Stimulated activated memory B cell treated with anti-CD40 and anti-IgM and Interleukin-4, amounts not matched to agents 10 μg/mL and 1 μg/mL and 100 μg/mL, for 72 hours (primary cell): ENCODE data around the gene KLF2.
A peak's percentile ranks its signal among the peaks of the same experiment; 100 is the strongest.

Experiments
- ATAC-seq: fragments of 150-1000 bp; cut with Tn5 transposase; 2 replicates; pipeline ENCODE4 v1.10.0; 2021
- H3K27ac Mint-ChIP-seq: one replicate; pipeline ENCODE4 v1.8.0; 2022; ENCODE audit warnings: mild to moderate bottlenecking, mixed read lengths
- H3K27me3 Mint-ChIP-seq: one replicate; pipeline ENCODE4 v1.8.0; 2022; ENCODE audit warnings: mixed read lengths
- H3K36me3 Mint-ChIP-seq: one replicate; pipeline ENCODE4 v1.8.0; 2022; ENCODE audit warnings: mixed read lengths
- H3K4me1 Mint-ChIP-seq: one replicate; pipeline ENCODE4 v1.8.0; 2022; ENCODE audit warnings: mixed read lengths
- H3K4me3 Mint-ChIP-seq: one replicate; pipeline ENCODE4 v1.8.0; 2022; ENCODE audit warnings: mild to moderate bottlenecking, moderate library complexity, mixed read lengths
- H3K9me3 Mint-ChIP-seq: one replicate; pipeline ENCODE4 v1.8.0; 2022; ENCODE audit warnings: mixed read lengths

Gene KLF2

DNA sequence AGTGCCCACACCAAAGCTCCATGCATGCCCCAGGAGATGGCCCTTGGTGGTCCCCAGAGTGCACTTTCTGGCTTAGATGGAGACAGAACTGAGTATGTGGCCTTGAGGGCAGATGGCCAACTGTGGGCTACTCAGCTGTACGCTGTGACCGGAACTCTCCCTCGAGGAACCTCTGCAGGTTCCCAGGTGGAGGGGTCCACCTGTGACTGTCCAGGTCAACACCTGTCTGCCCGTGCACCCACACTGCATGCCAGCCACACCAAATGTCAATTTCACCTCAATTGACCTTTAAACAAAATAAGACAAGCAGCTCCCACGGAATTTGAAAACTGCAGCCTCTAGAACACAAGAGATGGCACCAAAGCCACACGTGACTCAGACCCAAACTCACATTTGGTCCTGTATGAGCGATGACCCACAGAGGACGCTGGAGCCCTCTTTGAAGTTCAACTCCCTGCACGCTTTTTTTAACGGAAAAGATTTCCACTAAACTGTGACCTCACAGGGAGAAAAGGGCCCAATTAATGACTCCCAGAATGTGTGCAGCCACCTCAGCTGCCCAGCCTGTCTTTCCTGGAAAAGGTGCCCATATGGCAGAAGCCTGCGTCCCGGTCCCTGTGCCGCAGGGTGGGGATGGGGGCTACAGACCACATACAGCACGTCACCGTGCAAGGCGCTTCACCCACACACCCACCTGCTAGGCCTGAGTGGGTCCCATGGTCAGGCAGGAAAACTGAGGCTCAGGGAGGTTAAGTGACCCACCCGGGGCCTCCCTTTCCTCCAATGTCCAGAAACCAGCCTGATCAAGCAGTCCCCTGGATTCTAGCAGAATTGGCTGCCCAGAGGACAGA is 47.7 kb downstream of the KLF2 start:
- Mint-ChIP-seq H3K4me1 (peaks cover 39% of the 10 kb centered on the region), H3K9me3 (no peaks in the 10 kb centered on the region), H3K27ac (no peak overlapping the region), H3K4me3 (peak overlapping the region; percentile 65), H3K27me3 (no peaks in the 10 kb centered on the region), H3K36me3 (peaks cover 41% of the 10 kb centered on the region)
- ATAC-seq, result peak; percentile 3

DNA sequence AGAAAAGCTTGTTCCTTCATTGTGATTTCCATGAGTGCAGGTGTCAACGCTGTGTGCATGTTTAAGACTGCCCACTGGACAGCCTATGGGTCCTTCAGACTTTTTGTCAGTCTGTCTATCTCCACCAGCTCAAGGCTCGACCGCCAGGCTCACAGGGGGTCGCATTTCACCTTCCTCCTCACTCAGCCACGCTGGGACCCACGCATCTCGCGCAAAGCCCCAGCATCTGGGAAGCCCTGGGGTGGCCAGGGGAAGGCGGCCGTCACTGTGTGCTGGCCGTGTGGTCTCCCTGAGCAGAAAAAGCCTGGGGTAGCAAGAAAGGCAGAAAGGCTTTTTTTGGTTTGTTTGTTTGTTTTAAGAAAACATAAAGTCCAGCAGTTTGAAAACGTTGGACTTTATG is 48.5 kb downstream of the KLF2 start:
- Mint-ChIP-seq H3K4me1 (peaks cover 45% of the 10 kb centered on the region), H3K36me3 (peaks cover 48% of the 10 kb centered on the region), H3K9me3 (no peaks in the 10 kb centered on the region), H3K27me3 (no peaks in the 10 kb centered on the region), H3K27ac (peak overlapping the region; percentile 57), H3K4me3 (no peak overlapping the region)
- no peak for ATAC-seq

DNA sequence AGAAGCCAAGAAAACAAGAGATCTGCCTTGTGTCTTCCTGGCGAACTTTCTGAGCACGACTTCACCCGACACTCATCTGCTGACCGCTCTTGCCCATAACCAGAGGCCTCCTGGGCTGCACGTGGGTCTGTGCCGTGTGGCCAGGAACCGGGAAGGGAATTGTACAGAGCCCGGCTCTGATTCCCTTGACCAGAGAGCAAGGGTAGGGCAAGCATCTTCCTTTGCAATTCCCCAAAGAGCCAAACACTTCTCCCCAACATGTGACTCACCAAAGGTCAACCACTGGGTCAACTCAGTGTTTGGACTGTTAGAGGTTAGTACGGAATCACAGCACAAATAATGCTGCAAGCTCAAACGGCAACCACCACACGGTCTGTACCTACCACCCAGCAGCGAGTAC is 48.9 kb downstream of the KLF2 start:
- H3K27ac Mint-ChIP-seq, result peak overlapping the region; percentile 57
- no peaks in the 10 kb centered on the region for H3K9me3 Mint-ChIP-seq
- H3K4me3 Mint-ChIP-seq, result no peak overlapping the region
- peaks cover 52% of the 10 kb centered on the region for H3K36me3 Mint-ChIP-seq
- ATAC-seq, result no peak
- peaks cover 50% of the 10 kb centered on the region for H3K4me1 Mint-ChIP-seq
- no peaks in the 10 kb centered on the region for H3K27me3 Mint-ChIP-seq

DNA sequence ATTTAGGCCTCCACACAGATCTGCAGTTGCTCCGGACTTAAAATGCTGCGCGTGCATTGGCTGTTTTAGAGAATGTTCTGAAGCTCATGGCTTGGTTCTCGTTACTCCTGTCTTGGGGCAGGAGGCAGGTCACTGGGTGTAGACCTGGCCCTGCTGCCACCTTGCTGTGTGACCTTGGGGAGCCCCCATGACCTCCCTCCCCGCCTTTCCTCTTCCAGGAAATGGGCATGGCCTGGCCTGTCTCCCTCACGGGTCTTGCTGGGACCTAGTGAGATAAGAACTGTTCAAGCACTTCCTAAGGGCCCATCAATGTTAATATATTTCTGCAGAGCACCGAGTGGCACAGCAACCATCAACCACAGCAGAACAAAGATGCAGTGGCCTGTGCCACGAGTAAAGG is 49.4 kb downstream of the KLF2 start:
- H3K27ac Mint-ChIP-seq, result peak overlapping the region; percentile 57
- no peak overlapping the region for H3K4me3 Mint-ChIP-seq
- H3K9me3 Mint-ChIP-seq, result no peaks in the 10 kb centered on the region
- ATAC-seq, result no peak
- peaks cover 54% of the 10 kb centered on the region for H3K4me1 Mint-ChIP-seq
- no peaks in the 10 kb centered on the region for H3K27me3 Mint-ChIP-seq
- peaks cover 57% of the 10 kb centered on the region for H3K36me3 Mint-ChIP-seq

DNA sequence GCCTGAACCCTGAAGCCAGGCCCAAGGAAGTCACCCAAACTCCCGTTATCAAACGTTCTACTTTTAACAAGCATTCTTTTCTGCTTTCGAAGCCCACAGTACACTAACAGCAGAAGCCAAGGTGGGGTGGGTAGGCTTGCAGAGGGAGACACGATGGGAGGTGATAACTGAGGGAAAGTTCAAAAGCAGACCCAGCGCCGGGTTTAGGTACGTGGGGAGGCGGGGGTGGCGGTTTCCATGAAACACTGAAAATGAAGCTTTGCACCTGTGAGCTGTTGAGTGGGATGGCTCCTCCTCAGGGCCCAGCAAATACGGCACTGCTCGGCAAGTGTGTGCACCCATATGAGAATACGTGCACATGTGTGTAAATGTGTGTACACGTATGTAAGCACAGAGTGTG is 49.8 kb downstream of the KLF2 start:
- ATAC-seq, result no peak
- no peaks in the 10 kb centered on the region for H3K27me3 Mint-ChIP-seq
- H3K27ac Mint-ChIP-seq, result peak overlapping the region; percentile 57
- peaks cover 59% of the 10 kb centered on the region for H3K36me3 Mint-ChIP-seq
- H3K4me1 Mint-ChIP-seq, result peaks cover 56% of the 10 kb centered on the region
- no peak overlapping the region for H3K4me3 Mint-ChIP-seq
- no peaks in the 10 kb centered on the region for H3K9me3 Mint-ChIP-seq

DNA sequence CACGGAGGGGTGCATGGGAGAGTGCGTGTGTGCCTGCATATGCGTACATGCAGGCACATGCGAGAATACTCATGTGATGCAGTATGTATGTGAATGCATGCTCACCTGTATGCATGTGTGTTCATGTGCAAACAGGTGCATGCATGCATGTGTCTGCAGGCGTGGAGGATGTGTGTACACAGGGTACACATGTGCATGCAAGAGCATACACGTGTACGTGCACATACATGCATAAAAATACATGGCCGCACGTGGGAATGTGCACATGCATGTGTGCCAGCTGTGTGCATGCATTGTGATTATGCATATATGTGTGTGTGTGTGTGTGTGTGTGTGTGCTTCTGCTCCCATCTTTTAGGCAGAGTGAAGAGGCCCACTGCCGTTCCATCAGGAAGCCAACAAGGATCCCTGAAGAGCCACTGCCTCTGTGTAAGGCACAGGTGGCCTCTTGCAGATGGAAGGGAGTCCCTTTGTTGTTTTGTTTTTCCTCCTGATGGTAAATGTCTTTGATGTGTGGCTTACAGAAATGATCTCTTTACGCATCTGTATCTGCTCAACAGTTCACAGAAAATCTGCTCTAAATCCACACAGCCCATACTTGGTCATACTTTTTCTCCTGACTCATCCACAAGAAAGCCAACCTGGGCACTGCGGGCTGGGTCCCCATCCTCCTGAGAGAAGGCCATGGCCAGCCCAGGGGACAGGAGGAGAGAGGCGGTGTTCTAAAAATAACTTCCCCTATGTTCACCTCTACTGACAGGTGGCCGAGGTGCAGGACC is 50.7 kb downstream of the KLF2 start:
- H3K9me3 Mint-ChIP-seq, result no peaks in the 10 kb centered on the region
- H3K4me1 Mint-ChIP-seq, result peaks cover 56% of the 10 kb centered on the region
- no peak for ATAC-seq
- H3K36me3 Mint-ChIP-seq, result peaks cover 59% of the 10 kb centered on the region
- no peak overlapping the region for H3K4me3 Mint-ChIP-seq
- H3K27me3 Mint-ChIP-seq, result no peaks in the 10 kb centered on the region
- H3K27ac Mint-ChIP-seq, result peak overlapping the region; percentile 76

DNA sequence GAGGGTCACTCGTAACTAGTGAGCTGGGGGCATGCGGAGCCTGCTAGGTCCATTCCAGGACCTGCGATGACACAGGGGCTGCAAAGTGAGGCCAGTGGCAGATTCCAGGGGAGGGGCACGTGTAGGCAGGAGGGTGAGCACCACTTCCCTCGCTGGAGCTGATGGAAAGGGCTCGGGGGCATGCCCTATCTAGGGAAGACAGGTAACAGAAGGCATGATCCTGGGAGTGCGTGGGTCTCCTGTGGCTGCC is 51.2 kb downstream of the KLF2 start:
- Mint-ChIP-seq H3K36me3 (peaks cover 59% of the 10 kb centered on the region), H3K4me3 (no peak overlapping the region), H3K4me1 (peaks cover 56% of the 10 kb centered on the region), H3K9me3 (no peaks in the 10 kb centered on the region), H3K27me3 (no peaks in the 10 kb centered on the region), H3K27ac (peak overlapping the region; percentile 76)
- no peak for ATAC-seq

DNA sequence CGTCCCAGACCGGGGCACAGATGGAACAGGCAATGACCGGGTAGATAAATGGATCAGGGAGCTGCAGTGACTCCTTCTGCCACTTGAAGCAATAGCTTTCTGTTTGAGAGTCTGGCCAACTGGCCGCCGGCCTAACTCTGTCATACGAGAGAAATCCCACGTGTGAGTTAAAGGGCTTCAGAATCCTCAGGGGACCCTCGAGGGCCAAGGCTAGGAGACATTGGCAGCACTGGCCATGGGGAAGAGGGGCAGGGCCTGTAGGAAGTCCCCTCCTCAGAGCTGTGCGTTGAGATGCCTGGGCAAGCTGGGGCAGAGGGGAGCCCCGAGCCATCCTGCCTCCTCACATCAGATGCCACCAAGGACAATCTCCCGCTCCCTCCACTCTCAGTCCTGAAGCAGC is 51.6 kb downstream of the KLF2 start:
- peaks cover 62% of the 10 kb centered on the region for H3K36me3 Mint-ChIP-seq
- peaks cover 59% of the 10 kb centered on the region for H3K4me1 Mint-ChIP-seq
- H3K27ac Mint-ChIP-seq, result peak overlapping the region; percentile 76

DNA sequence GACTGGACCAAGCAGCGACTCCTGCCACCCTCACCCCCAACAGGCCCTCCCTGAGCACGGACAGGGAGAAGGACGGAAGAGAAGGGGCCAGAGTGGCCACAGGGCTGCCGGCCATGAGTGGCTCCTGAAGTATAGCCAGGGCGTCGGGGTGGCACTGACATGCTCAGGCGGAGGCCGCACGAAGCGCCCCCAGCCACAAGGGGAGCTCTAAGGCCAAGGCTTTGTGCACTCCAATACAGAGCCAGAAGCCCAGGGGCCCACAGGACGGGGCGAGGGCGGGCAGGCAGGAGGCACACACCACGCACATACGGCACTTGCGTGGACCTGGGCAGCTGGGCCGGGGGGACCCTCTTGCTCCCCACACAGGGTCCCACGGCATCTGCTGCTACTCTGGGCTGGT is 52.0 kb downstream of the KLF2 start:
- Mint-ChIP-seq H3K36me3 (peaks cover 66% of the 10 kb centered on the region), H3K4me1 (peaks cover 63% of the 10 kb centered on the region), H3K4me3 (no peak overlapping the region), H3K27ac (peak overlapping the region; percentile 76), H3K9me3 (no peaks in the 10 kb centered on the region), H3K27me3 (no peaks in the 10 kb centered on the region)
- ATAC-seq, result no peak

More for the DNA sequence above, 51.6 kb downstream of the KLF2 start:
- Mint-ChIP-seq H3K4me3 (no peak overlapping the region), H3K27me3 (no peaks in the 10 kb centered on the region), H3K9me3 (no peaks in the 10 kb centered on the region)
- no peak for ATAC-seq

DNA sequence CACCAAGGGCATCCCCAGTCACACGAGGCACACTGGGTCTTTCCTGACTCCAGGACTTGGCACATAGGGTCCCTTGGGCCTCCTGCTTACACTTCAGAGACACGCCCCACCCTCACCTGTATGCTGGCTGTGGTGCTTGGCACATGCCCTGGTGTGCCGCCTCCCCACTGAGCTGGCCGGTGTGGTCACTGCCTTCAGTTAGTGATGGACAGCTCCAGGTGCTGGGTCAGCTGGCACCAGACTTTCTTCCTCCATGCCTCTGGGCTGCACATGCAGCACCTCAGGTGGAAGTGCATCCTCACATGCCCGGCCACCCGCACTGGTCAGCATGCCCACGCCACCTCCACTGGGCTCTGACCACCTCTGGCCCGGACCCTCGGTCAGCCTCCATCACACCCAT is 52.9 kb downstream of the KLF2 start:
- no peak overlapping the region for H3K4me3 Mint-ChIP-seq
- H3K36me3 Mint-ChIP-seq, result peaks cover 67% of the 10 kb centered on the region
- H3K9me3 Mint-ChIP-seq, result no peaks in the 10 kb centered on the region
- peak overlapping the region; percentile 51 for H3K27ac Mint-ChIP-seq
- no peaks in the 10 kb centered on the region for H3K27me3 Mint-ChIP-seq
- peaks cover 72% of the 10 kb centered on the region for H3K4me1 Mint-ChIP-seq
- no peak for ATAC-seq
